Measurements from ENCODE around the gene CNNM3.

Gene CNNM3

DNA sequence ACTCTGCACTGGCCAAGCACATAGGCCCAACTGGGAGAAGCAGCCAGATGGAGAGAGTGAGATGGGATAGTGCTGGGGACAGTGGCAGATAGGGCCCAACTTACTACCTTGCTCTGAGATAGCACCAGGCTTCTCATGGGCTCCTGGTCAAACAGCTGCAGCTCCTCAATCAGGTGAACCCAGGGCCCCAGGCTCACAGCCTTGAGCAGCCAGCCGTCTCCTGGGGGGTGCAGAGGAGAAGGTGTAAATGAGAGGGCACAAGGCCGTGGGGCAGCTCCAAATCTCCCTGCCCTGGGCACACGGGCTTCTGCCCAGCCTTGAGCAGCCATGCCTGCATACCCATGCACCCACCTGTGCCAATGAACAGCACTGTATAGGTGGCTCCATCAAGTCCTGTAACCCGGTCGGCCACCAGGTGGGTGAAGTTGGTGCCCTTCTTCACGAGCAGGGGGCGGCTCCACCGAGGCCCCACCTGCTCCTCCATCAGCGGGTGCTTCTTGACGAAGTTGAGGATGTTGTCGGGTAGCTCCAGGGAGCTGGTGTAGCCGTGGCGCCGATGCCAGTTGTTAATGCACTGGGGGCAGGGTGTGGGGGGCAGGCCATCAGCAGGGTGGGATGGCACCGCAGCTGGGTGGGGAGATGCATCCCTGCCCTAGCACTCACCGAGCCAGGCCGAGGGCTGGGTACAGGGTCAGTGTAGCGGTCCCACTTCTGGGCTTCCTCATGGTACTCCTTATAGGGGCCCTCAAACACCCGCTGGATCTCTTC lies 47.7 kb downstream of the CNNM3 start:
- no peak for DNase-seq (ENCODE audit: low read depth in 2 of 2)

DNA sequence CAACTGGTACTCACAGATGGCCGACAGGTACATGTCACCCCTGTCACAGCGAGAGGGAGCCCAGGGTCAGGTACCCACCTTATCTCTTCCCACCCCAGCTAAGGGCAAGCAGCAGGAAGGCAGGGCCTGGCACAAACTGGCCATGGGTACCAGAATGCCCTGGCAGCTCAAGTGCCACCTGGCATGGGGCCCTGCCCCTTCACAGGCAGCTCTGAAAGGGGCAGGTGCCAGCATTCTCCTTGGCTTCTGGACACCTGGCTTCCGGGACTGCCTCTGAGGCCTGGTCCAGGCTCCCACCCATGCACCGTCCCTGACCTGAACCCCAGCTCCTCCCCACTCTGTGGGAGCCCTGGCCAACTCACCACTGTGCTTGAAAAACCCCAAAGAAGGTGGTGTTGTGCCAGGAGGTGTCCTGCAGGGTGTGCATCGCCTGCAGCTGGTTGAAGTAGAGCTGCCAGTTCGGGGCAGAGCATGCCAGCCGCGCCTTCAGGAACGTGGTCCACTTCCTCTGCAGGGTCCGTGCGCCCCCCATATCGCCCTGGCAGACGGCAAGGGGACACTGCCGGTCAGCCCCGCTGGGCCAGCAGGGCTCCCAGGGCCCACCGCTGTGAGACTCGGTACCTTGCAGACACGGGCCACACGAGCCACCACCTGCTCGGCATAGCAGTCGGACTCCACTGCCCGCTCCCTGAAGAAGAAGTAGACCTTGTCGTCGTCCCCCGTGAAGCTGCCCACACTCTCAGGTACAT lies 48.4 kb downstream of the CNNM3 start:
- no peak for DNase-seq (ENCODE audit: low read depth in 2 of 2)

DNA sequence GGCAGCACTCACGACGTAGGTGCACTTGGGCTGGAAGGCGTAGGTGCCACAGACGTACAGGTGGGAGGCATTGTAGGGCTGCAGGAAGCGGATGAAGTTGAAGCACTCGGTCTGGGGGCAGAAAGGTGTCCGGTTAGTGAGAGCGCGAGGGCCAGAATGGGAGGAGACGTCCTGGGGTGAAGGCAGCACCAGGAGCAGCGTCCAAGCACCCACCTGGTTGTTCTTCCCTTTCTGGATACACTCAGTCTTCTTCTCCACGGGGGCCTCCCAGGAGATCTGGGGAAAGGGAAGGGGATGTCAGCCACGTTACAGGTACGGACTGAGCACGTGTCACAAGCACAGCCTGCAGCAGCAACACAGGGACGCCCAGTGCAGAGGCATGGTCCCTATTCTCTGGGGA lies 49.6 kb downstream of the CNNM3 start:
- no peak for DNase-seq (ENCODE audit: low read depth in 2 of 2)

DNA sequence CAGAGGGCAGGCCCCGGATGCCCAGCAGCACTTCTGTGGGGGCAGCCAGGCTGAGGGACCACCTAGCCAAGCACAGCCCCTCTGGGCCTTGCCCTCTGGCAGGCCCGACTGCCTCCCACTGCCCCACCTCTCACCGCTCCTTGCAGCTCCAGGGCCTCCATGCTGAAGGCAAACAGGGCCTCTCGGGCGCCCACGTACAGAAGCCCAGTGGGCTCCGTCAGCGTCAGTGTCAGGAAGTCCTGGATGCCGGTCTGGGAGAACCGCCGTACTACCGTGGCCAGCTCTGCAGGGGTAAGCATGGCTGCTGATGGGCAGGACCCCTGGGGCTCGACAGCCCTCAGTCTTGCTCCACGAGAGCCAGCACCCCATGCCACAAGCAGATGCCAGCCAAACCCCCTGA lies 50.1 kb downstream of the CNNM3 start:
- DNase-seq (ENCODE audit: low read depth in 2 of 2): no peak

DNA sequence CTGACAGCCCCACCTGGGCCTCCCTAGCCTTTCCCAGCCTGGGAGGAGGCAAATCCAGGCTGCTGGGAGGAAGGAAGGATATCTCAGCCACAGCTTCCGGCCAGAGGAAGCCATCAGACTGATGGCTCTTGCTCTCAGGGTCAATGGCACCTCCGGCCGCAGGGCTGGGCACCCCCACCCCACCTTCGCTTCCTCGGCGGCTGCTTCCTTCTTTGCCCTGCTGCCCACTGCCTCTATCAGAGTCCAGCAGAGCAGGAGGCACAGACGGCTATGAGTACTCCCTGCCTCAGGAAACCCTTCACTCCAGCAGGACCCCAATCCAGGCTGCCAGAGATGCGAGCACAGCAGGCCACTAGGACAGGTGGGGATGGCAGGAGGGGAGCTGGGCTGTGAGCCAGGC lies 50.5 kb downstream of the CNNM3 start:
- no peak for DNase-seq (ENCODE audit: low read depth in 2 of 2)

DNA sequence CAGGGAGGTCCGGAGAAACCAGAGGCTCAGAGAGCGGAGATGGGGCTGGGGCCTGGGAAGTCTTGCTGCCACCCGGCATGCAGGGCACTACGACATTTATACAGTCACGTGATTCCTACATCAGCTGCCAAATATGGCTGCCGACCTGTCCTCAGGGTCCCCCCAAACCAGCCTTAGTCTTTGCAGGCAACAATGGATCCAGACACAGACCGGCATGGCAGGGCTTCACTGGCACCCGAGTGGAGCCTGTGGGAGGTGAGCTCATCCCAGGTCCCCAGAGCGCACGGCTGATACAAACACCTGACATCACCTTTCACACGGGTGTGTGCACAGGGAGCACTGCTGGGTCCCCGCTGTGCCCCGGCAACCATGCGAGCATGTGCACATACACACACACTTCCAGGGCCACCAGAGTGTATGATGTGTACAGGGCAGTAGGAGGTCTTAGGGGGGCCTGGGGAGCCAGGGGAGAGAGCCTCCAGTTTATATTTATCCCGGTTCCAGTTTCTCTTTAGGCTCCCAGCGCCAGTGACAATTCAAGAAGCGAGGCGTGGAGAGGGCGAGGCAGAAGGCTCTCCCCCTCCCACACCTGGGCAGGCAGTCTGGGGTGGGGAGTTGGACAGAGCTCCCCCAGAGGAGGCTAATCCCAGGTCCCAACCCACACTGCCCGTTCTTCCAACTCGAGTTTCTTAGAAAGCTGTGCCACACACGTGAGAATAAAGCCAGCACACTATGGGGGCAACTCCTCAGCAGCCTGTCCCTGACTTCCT lies 51.1 kb downstream of the CNNM3 start:
- no peak for DNase-seq (ENCODE audit: low read depth in 2 of 2)

DNA sequence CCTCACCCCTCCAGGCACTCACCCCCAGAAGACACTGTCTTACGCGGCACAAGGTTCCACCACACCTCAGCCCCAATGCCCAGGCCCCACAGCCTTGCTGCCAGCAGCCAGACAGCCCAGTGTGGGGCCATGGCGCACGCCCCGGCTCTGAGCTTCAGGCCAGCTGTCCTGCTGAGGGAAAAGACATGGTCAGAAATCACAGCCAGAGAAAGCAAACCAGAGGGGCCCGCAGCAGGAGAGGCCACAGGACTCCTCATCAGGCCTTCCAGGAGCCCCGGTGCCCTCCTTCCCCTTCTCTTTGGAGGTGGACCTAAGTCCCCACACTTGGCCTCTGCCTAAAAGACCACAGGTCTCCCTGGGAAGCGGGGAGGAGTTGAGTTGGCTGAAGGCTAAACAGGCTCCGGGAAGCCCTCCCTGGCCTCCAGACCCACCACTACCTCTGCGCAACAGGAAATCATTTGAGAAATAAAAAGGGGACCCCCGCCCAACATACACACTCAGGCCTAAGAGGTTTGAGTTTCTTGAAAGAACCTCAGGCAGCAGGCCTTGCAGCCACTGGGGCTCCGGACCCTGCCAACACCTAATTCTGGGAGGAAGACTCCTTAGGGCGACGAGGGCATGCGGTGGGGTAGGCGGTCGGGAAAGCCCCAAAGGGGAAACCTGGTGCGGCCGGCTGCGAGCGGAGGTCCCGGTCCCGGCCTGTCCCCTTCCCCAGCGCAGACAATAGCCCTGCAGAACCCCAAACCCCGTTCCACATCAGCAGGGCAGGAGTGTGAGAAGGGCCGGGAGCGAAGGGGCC lies 51.9 kb downstream of the CNNM3 start:
- no peak for DNase-seq (ENCODE audit: low read depth in 2 of 2)

DNA sequence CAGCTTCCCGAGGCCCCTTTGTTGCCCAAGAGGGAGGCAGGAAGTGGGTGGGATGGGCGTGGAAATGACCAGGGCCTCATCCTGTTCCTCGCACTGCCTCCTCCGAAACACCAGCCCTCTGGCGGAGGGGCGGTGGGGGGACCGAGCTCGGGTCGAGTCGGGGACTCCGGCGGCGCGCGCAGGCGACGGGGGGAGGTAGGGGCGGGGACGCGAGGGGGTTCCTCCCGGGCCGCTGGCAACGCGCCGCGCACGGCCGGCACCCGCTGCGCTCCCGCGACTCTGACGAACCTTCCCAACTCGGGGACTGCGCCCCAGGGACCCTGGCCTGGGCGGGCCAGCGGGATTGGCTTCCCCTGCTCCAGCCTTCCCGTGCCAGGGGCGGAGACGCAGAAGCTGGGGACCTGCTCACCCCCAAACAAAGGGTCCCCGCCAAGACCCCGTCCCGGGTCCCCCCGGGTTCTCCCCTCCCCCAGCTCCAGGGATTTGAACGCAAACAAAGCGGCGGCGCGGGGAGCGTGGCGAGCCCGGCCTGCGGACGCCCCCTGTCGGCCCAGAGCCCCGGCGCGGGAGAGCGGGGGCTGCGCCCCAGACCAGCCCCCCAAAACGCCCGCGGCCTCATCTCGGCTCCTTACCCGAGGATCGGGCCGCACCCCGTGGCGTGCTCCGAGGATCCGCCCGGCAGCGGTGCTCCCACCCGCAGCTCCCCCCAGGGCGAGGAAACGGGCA lies 52.6 kb downstream of the CNNM3 start:
- no peak for DNase-seq (ENCODE audit: low read depth in 2 of 2)

DNA sequence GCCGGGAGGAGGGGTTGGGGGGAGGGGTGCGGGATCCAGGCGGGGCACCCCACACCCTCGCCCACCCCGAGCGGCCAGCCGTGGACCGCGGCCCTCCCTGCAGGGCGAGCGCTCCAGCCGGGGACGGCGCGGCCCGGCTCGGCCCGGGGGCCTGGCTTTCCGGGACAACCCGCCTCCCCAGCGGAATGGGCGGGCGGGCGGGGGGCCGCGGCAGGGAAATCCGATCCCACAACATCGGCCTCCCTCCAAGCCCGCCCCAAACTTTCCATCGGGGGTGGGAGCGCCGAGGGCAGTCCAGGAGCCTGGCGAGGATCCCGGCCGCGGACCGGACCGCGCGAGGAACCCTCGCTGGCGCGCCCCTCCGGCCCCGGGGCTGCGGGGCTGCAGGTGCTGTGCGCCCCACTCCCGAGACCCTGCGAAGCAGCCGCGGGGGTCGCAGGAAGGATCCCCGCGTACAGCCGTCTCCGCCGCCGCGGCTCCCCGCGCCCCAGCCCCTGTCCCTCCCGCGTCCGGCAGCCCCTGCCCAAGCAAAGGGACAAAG lies 53.3 kb downstream of the CNNM3 start:
- DNase-seq (ENCODE audit: low read depth in 2 of 2): no peak

DNA sequence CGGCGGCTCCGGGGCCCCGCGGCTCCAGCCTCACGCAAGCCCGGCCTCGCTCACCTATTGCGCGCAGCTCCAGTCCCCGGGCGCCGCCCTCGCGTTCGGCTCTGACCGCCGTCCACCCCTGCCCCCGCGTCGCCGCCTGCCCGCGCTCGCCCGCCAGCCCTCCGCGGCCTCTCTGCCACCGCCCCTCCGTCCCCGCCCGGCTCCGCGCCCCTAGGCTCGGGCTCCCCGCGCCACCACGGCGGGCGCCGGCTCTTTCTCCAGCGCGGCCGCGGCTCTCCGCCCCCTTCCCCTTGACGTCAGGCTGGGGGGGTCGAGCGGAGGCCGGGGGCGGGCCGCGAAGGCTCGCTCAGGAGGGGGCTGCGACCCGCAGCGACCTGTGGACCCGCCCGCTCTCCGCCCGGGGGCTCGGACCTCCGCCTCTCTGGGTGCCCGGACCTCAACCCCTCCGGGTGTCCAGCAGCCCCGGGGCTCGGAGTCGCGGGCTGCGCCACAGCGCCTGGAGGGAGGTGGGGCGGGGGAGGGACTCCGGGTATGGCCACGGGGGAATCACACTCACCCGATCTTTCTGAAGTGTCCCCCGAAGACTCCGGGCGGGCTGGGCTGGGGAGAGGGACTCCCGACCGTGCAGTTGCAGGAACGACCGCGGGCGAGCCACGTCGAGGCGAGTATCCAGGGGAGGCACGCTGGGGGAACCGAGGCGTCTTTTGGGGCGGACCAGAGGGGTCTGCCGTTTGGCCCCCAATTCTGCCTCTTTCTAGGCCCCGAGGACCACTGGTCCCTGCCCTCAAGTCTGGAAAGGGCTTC lies 54.0 kb downstream of the CNNM3 start, which contains the start of gene SEMA4C:
Gene SEMA4C, minus strand, starts transcription at position 259 of the 804 bp plus-strand sequence. CDS start 2,194 bp downstream, outside the sequence.
- no peak for DNase-seq (ENCODE audit: low read depth in 2 of 2)

DNA sequence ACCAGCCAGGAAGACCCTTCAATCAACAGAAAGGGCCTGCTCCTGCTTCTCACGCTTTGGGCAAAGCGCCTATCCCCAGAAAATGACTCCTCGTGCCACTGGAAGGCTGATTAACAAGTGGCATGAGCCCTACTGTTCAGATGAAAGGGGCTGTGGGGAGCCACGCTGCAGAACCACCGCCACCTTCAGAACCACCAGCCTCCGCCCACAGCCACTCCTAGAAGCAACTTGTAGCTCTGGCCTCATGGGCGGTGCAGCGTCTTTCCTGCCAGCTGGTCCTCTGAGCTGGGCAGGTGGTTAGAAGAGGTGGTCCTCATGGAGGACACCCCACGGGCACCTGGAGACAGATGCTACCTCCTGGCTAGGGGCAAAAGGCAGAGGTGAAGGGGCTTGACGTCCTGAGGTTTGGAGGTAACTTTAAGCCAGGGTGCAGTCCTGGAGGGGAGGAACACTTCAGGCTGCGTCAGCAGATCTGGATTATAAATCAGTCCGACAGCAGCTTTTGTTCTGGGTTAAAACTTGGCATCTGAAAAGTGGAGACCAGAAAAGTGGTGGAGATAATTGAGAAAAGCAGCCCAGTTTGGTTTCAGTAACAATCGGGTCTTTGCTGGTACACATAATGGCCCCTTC lies 54.7 kb downstream of the CNNM3 start:
- DNase-seq (ENCODE audit: low read depth in 2 of 2): peak in 1 of 2 donors; percentile 52

DNA sequence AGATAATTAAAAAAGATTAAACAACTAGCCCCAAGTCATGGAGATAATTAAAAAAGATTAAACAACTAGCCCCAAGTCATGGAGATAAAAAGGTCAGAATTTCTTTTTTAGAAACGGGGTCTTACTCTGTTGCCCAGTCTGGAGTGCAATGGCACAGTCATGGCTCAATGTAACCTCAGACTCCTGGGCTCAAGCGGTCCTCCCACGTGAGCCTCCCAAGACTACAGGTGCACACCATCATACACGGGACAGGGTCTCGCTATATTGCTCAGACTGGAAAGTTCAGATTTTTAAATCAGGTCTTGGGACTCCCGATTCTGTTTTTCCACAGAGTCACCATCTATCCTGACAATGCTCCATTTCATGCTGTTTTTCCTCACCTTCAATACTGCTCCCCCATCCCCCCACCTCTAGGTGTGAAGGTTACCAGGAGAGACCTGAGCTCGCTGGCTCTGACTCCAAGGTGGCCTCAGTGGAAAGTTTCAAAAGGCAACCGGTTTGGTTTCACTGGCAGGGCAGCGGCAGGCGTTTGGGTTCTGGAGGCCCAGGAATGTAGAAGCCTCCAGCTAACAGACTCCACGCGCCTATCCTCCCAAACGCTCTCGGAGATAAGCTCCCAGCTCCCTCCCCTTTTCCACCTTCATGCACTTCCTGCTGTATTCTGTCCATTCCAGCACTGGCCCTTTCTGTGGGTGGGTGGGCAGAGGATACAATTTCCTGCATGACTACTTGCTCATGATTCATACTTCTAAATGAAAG lies 56.7 kb downstream of the CNNM3 start:
- DNase-seq (ENCODE audit: low read depth in 2 of 2): no peak

DNA sequence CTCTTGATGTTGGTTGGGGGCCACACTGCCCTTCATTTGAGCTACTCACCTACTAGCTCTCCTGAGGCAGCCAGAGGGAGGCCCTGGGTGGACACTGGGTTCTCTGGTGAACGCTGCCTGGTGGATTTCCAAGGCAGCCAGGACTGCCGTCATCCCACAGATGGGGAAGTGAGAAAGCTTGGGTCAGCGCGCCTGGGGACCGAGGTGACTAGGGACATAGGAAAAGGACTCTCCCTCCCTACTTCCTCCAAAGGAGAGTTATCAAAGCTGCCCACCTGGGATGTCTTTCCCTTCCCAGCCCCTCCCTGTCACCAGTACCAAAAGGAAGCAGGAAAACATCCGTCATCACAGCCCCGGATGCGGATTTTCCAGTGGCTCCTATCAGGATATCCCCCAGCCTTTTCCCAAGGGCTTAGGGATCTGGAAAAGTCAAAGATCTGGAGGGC lies 57.6 kb downstream of the CNNM3 start:
- DNase-seq (ENCODE audit: low read depth in 2 of 2): no peak

DNA sequence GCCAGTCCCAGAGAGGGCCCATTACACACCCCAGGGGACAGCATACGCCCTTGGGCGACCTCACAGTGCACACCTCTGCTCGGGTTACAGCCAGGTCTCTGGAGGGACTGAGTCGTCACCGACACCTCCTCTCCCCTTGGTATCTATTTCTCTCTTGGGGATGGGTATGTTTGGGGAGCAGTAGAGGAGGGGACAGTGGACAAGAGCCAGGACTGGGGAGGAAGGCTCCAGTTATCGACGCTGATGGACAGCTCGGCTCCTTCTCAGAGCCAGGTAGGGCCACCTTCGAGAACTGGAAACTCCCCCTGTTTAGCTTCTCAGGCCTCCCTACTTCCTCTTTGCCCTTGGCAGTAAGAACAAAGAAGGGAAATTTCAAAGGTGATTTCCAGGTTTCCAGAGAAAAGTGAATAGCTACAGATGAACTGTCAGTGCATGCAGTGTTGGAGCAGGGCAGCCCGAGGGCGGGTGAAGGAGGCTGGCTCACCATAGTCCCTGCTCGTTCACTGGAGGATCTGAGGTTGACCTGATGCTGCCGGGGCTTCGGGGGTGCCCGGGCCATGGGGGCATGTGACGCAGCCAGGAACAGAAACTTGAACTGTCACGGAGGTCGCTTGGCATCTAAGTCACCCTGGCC lies 58.2 kb downstream of the CNNM3 start:
- DNase-seq (ENCODE audit: low read depth in 2 of 2): no peak

DNA sequence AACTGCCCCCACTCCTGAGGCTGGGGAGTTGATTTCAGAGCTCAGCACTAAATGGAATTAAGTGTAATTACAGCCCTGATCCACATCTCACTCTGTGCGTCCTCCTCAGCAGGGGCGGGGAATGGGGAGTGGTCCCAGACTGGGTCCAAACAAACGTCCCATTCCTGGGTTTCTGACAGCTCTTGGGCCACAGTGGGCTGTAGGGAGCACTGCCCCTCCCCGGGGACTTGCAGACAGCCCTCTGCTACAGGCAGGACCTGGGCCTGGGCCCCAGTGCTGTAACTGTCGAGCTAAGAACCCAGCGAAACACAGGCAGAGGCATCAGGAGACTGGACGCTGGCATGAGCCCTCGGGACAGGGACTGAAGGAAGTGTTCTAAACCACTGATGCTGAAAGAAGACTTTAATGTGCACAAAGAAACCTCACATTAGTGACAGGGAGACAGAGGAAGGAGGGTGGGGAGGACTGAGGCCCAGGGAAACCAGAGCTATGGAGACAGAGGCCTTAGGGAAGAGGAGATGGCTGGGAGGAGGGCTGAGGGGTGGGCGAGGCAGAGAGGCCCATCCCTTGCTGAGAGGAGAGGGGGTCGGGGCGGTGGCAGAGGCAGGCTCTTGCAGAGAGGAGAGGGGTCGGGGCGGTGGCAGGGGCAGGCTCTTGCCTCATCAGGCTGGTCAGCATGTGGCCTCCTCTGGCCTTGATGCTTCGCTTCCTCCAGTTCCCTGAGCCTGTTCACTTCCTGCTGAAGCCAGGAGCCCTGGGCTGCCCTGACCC lies 59.6 kb downstream of the CNNM3 start:
- no peak for DNase-seq (ENCODE audit: low read depth in 2 of 2)

DNA sequence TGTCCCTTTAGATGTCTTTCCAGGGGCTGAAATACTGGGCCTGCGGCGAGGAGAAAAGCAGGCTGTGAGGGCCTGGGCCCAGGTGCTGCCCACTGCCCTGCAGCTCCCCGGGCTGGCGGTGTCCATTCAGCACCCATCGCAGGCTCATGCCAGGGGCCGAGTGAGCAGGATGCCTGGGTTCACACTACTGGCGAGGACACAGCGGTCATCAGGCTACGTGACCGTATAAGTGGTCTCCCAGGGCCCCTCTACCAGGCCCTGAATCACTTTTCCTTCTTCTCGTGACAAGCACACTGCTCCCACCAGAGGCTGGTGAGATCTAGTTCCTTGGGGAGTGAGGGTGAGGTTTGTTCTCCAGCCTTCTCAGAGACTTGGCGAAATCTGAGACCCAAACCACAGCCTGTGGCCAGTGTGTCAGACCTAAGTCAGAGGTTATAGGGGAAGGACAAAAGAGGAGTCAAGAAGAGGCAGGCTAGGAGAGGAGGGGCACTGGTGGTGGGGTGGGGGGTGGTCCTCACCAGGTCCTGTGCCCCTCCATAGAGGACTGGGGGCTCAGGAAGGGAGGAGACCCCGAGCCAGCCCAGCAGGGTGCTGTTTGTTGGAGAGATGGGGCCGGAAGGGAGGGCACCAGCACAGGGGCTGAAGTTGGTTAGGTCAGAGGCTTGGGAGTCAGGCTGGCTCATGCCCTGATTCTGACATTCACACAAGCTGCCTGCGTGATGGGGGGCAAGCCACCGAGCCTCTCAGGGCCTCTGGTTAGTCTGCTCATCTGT lies 60.4 kb downstream of the CNNM3 start:
- no peak for DNase-seq (ENCODE audit: low read depth in 2 of 2)

All from activated CD8-positive, alpha-beta memory T cell treated with anti-CD3 and anti-CD28 coated beads for 4 hours (primary cell).